IMR-90 (cell line): ENCODE results near the gene CHRNA7.

ENCODE experiments used
- BHLHE40 ChIP-seq: fragments of 150-350 bp; IDR thresholded peaks from 2 replicates; pipeline ENCODE4 v1.6.1; 2016; ENCODE audit warnings: mild to moderate bottlenecking, low read depth, low read length
- MAZ ChIP-seq: IDR thresholded peaks from 2 replicates; pipeline ENCODE4 v1.6.1; 2012; ENCODE audit warnings: low read depth, mild to moderate bottlenecking, low read length, improper control_type of control experiment, moderate library complexity, borderline replicate concordance
- NFE2L2 ChIP-seq: fragments of 150-350 bp; IDR thresholded peaks from 2 replicates; pipeline ENCODE4 v1.6.1; 2016; ENCODE audit warnings: low read depth, mild to moderate bottlenecking, low read length
- POLR2A ChIP-seq: IDR thresholded peaks from 2 replicates; pipeline ENCODE4 v1.6.1; 2012; ENCODE audit warnings: mild to moderate bottlenecking, low read depth, low read length
- RAD21 ChIP-seq: IDR thresholded peaks from 2 replicates; pipeline ENCODE4 v1.6.1; 2012; ENCODE audit warnings: low read length, improper control_type of control experiment
- RFX5 ChIP-seq: IDR thresholded peaks from 2 replicates; pipeline ENCODE4 v1.8.0; 2012; ENCODE audit warnings: low read depth, mild to moderate bottlenecking, low read length, moderate library complexity
- SMC3 ChIP-seq: fragments of 150-350 bp; IDR thresholded peaks from 2 replicates; pipeline ENCODE4 v1.6.1; 2016; ENCODE audit warnings: low read depth, mild to moderate bottlenecking, antibody characterized with exemption, low read length, moderate library complexity
- TF ChIP-seq, protein P1 (sequence below): conservative IDR thresholded peaks from 2 replicates; pipeline ENCODE4 v1.5.1; 2012; ENCODE audit warnings: mild to moderate bottlenecking, low read depth, low read length, improper control_type of control experiment
- TF ChIP-seq, protein P2 (sequence below): fragments of 150-350 bp; IDR thresholded peaks from 2 replicates; pipeline ENCODE4 v1.6.1; 2017; ENCODE audit warnings: mild to moderate bottlenecking, antibody characterized with exemption, low read length, low read depth

DNA sequence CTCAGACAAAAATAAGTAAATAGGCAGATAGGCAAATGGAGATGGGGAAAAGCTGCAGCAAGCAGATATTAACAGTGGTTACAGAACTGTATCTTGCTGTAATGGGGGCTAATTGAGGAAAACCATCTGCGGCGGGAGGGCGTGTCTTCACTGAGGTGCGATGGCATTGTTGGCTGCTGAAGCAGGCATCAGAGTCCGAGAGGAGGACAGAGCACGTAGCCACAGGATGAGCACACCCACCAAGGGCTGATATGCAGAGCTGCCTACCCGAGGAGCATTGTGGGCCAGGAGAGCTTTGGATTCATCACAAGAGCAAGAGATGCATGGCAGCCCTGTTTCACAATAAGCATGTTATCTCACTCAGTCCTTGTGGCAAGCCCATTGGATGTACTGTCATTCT is 30.4 kb downstream of the CHRNA7 start:
- TF ChIP-seq POLR2A (no peak), NFE2L2 (no peak), RAD21 (no peak), MAZ (no peak), SMC3 (no peak), RFX5 (no peak), BHLHE40 (no peak)
- TF ChIP-seq, protein P1, sequence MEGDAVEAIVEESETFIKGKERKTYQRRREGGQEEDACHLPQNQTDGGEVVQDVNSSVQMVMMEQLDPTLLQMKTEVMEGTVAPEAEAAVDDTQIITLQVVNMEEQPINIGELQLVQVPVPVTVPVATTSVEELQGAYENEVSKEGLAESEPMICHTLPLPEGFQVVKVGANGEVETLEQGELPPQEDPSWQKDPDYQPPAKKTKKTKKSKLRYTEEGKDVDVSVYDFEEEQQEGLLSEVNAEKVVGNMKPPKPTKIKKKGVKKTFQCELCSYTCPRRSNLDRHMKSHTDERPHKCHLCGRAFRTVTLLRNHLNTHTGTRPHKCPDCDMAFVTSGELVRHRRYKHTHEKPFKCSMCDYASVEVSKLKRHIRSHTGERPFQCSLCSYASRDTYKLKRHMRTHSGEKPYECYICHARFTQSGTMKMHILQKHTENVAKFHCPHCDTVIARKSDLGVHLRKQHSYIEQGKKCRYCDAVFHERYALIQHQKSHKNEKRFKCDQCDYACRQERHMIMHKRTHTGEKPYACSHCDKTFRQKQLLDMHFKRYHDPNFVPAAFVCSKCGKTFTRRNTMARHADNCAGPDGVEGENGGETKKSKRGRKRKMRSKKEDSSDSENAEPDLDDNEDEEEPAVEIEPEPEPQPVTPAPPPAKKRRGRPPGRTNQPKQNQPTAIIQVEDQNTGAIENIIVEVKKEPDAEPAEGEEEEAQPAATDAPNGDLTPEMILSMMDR: no peak
- TF ChIP-seq, protein P2, sequence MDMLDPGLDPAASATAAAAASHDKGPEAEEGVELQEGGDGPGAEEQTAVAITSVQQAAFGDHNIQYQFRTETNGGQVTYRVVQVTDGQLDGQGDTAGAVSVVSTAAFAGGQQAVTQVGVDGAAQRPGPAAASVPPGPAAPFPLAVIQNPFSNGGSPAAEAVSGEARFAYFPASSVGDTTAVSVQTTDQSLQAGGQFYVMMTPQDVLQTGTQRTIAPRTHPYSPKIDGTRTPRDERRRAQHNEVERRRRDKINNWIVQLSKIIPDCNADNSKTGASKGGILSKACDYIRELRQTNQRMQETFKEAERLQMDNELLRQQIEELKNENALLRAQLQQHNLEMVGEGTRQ: no peak
